Neural cell (in vitro differentiated cells): ENCODE measurements around the gene VPS41. TPM values are rescaled to one million over a fixed set of nuclear protein-coding genes. Genes with fewer than 3 reads are reported as not detected.

Source experiments
- H2AFZ ChIP-seq: fragments of 200-600, 300-800 bp; sonication (generic), shearing (Covaris generic); 2 replicates; pipeline ENCODE4 v1.6.0; 2014; ENCODE audit warnings: low read depth, mild to moderate bottlenecking, antibody characterized with exemption, low read length, moderate library complexity
- H3F3A ChIP-seq: fragments of 200-600 bp; shearing (Covaris generic); 2 replicates; pipeline ENCODE4 v1.6.1; 2016; ENCODE audit warnings: mild to moderate bottlenecking, moderate library complexity, mixed read lengths, antibody characterized with exemption, low read length; ENCODE audit not compliant: insufficient read depth, poor library complexity, severe bottlenecking
- H3K27ac ChIP-seq: fragments of 200-600, 300-800 bp; sonication (generic), shearing (Covaris generic); 2 replicates; pipeline ENCODE4 v1.5.1; 2014; ENCODE audit warnings: mild to moderate bottlenecking, low read length, moderate library complexity
- H3K27me3 ChIP-seq: fragments of 300-800, 200-600 bp; sonication (generic), shearing (Covaris generic); 2 replicates; pipeline ENCODE4 v1.6.0; 2014; ENCODE audit warnings: mild to moderate bottlenecking, low read depth, low read length, moderate library complexity; ENCODE audit not compliant: insufficient read depth
- H3K36me3 ChIP-seq: fragments of 300-800, 200-600 bp; sonication (generic), shearing (Covaris generic); 2 replicates; pipeline ENCODE4 v1.5.1; 2014; ENCODE audit warnings: mild to moderate bottlenecking, antibody characterized with exemption, low read length, moderate library complexity; ENCODE audit not compliant: insufficient read depth
- H3K4me2 ChIP-seq: fragments of 300-800, 200-600 bp; sonication (generic), shearing (Covaris generic); 2 replicates; pipeline ENCODE4 v1.6.0; 2014; ENCODE audit warnings: mild to moderate bottlenecking, low read length
- H3K4me3 ChIP-seq: fragments of 300-800, 200-600 bp; sonication (generic), shearing (Covaris generic); 2 replicates; pipeline ENCODE4 v1.5.1; 2014; ENCODE audit warnings: mild to moderate bottlenecking, low read length, moderate library complexity
- H3K79me2 ChIP-seq: fragments of 200-600 bp; shearing (Covaris generic); replicated peaks from 2 replicates; pipeline ENCODE4 v1.6.0; 2014; ENCODE audit warnings: mild to moderate bottlenecking, low read length, moderate library complexity; ENCODE audit not compliant: insufficient read depth
- H3K9ac ChIP-seq: fragments of 300-800, 200-600 bp; sonication (generic), shearing (Covaris generic); 2 replicates; pipeline ENCODE4 v1.6.1; 2016; ENCODE audit warnings: mild to moderate bottlenecking, low read length, mixed read lengths
- H3K9me2 ChIP-seq: fragments of 200-600 bp; shearing (Covaris generic); 2 replicates; pipeline ENCODE4 v1.6.1; 2016; ENCODE audit warnings: mild to moderate bottlenecking, low read length, mixed read lengths; ENCODE audit not compliant: insufficient read depth
- H3K9me3 ChIP-seq: fragments of 200-600, 300-800 bp; sonication (generic), shearing (Covaris generic); 2 replicates; pipeline ENCODE4 v1.6.1; 2016; ENCODE audit warnings: mild to moderate bottlenecking, mixed run types, low read length, moderate library complexity, mixed read lengths
- H4K20me1 ChIP-seq: fragments of 200-600 bp; shearing (Covaris generic); 2 replicates; pipeline ENCODE4 v1.6.1; 2016; ENCODE audit warnings: mild to moderate bottlenecking, mixed run types; ENCODE audit not compliant: insufficient read depth
- CTCF ChIP-seq: fragments of 450-650 bp; IDR thresholded peaks from 2 replicates; pipeline ENCODE4 v1.5.1; 2014; ENCODE audit warnings: antibody characterized with exemption, mild to moderate bottlenecking, moderate library complexity; ENCODE audit not compliant: poor library complexity, severe bottlenecking
- EP300 ChIP-seq: fragments of 450-650 bp; conservative IDR thresholded peaks from 2 replicates; pipeline ENCODE4 v1.6.1; 2014; ENCODE audit warnings: antibody characterized with exemption, mild to moderate bottlenecking, moderate library complexity; ENCODE audit not compliant: poor library complexity, severe bottlenecking
- EZH2 ChIP-seq: fragments of 200-600, 300-800 bp; shearing (Covaris generic), sonication (generic); IDR thresholded peaks from 2 replicates; pipeline ENCODE4 v1.6.1; 2014; ENCODE audit warnings: antibody characterized with exemption, low read length, borderline replicate concordance, mild to moderate bottlenecking; ENCODE audit not compliant: insufficient read depth, poor library complexity, severe bottlenecking
- MXI1 ChIP-seq: fragments of 450-650 bp; conservative IDR thresholded peaks from 2 replicates; pipeline ENCODE4 v1.6.1; 2014; ENCODE audit warnings: antibody characterized with exemption, mild to moderate bottlenecking; ENCODE audit not compliant: poor library complexity, severe bottlenecking
- POLR2AphosphoS5 ChIP-seq: IDR thresholded peaks from 2 replicates; pipeline ENCODE4 v1.6.1; 2012
- RAD21 ChIP-seq: fragments of 450-650 bp; conservative IDR thresholded peaks from 2 replicates; pipeline ENCODE4 v1.6.1; 2014; ENCODE audit warnings: antibody characterized with exemption, mild to moderate bottlenecking, moderate library complexity
- REST ChIP-seq: IDR thresholded peaks from 2 replicates; pipeline ENCODE4 v1.6.1; 2012; ENCODE audit warnings: borderline replicate concordance
- SMC3 ChIP-seq: fragments of 450-650 bp; conservative IDR thresholded peaks from 2 replicates; pipeline ENCODE4 v1.6.1; 2014; ENCODE audit warnings: antibody characterized with exemption, mild to moderate bottlenecking, moderate library complexity; ENCODE audit not compliant: poor library complexity
- TAF1 ChIP-seq: IDR thresholded peaks from 2 replicates; pipeline ENCODE4 v1.6.1; 2012; ENCODE audit warnings: low read depth
- polyA plus RNA-seq: library from polyadenylated mRNA; depleted of rRNA; stranded (reverse); fragments of >200 nt; gene quantifications from 2 replicates; pipeline ENCODE4 v1.2.3, GENCODE V29; 2014

Gene VPS41
- polyA plus RNA-seq, 1 donor from 2014 or later, result 64.0 TPM

- Histone ChIP-seq H3F3A (no peaks in the 10 kb centered on the region), H3K9me3 (no peaks in the 10 kb centered on the region), H3K4me3 (no peak overlapping the region), H3K27me3 (no peaks in the 10 kb centered on the region), H3K9ac (no peak overlapping the region), H3K79me2 (peaks cover 16% of the 10 kb centered on the region), H3K27ac (no peak overlapping the region), H3K36me3 (no peaks in the 10 kb centered on the region), H3K4me2 (no peak overlapping the region), H3K9me2 (no peaks in the 10 kb centered on the region), H4K20me1 (no peaks in the 10 kb centered on the region), H2AFZ (no peak overlapping the region)
- TF ChIP-seq TAF1 (no peak), SMC3 (no peak), MXI1 (no peak), EP300 (no peak), POLR2AphosphoS5 (no peak), EZH2 (no peak), REST (no peak), RAD21 (no peak), CTCF (no peak)
These were observed 879 bp upstream of the VPS41 start for GRCh38 chr7:38909870-38910269.

GRCh38 chr7:38907766-38908165 is 1.2 kb downstream of the VPS41 start:
- Histone ChIP-seq H3K4me2 (no peak overlapping the region), H3K27ac (no peak overlapping the region), H4K20me1 (no peaks in the 10 kb centered on the region), H3K79me2 (peaks cover 16% of the 10 kb centered on the region), H3F3A (no peaks in the 10 kb centered on the region), H3K9me3 (no peaks in the 10 kb centered on the region), H3K27me3 (no peaks in the 10 kb centered on the region), H3K4me3 (peak overlapping the region; percentile 88), H2AFZ (no peak overlapping the region), H3K9ac (no peak overlapping the region), H3K9me2 (no peaks in the 10 kb centered on the region), H3K36me3 (no peaks in the 10 kb centered on the region)
- TF ChIP-seq MXI1 (no peak), POLR2AphosphoS5 (no peak), SMC3 (no peak), REST (no peak), EP300 (no peak), CTCF (no peak), EZH2 (no peak), RAD21 (no peak), TAF1 (no peak)
